D721Med (cell line): Measurements from ENCODE around the gene GNPTG.

Experiments used
- DNase-seq: peaks from one replicate; pipeline ENCODE4 v3.0.0; 2011; ENCODE audit warnings: low spot score; ENCODE audit not compliant: insufficient read length
- FAIRE-seq: peaks from 2 replicates; lab custom pipeline; 2011; peaks lifted over from hg19 to GRCh38; lab: Jason Lieb, UNC
- TF ChIP-seq, protein P1 (sequence below): IDR thresholded peaks from 2 replicates; pipeline ENCODE4 v1.5.1; 2012; ENCODE audit warnings: mild to moderate bottlenecking, control low read depth; ENCODE audit not compliant: insufficient read depth; ENCODE audit errors: missing control alignments

The GNPTG gene

DNA sequence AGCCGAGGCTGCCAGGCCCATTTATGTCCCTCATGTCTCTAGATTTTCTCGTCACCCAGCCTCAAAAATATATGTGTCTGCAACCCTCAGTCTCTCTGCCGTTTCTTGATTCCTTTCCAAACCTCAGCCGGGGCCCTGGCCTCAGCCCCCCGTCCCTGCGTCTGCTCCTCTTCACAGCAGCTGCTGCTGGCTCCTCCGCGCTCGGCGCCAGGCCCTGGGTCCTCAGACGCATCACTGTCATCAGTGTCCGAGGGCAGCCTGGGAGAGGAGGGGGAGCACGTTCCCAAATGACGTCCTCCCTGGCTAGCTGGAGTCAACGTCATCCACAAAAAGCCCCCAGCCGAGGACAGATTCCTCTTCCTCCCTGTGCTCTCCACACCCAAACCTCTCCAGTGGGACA lies 2.4 kb upstream of the GNPTG start:
- TF ChIP-seq, protein P1, sequence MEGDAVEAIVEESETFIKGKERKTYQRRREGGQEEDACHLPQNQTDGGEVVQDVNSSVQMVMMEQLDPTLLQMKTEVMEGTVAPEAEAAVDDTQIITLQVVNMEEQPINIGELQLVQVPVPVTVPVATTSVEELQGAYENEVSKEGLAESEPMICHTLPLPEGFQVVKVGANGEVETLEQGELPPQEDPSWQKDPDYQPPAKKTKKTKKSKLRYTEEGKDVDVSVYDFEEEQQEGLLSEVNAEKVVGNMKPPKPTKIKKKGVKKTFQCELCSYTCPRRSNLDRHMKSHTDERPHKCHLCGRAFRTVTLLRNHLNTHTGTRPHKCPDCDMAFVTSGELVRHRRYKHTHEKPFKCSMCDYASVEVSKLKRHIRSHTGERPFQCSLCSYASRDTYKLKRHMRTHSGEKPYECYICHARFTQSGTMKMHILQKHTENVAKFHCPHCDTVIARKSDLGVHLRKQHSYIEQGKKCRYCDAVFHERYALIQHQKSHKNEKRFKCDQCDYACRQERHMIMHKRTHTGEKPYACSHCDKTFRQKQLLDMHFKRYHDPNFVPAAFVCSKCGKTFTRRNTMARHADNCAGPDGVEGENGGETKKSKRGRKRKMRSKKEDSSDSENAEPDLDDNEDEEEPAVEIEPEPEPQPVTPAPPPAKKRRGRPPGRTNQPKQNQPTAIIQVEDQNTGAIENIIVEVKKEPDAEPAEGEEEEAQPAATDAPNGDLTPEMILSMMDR, result no peak
- no peak for DNase-seq
- FAIRE-seq, result no peak

- no peak for DNase-seq
- TF ChIP-seq, protein P1, result no peak
- no peak for FAIRE-seq
Observed at GRCh38 chr16:1349951-1350350, 1.8 kb upstream of the GNPTG start.

DNA sequence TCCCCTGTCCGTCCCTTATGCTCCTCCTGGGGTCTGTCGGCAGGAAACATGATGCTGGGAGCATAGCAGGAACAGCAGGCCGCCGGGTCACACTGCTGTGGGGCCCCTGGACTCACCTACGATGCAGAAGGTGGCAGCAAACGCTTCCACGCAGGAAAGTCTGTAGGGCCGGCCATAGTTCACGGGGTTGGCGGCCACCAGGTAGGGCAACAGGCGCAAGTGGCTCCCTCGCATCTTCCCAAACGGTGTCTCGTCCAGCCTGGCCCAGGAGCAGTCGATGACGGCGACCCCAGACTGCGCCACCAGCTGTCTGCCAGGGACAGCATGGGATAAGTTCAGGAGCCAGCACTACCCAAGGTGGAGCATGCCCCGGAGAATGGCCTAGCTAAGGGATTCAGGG lies 1.0 kb upstream of the GNPTG start:
- no peak for FAIRE-seq
- TF ChIP-seq, protein P1, result no peak
- DNase-seq, result no peak

DNA sequence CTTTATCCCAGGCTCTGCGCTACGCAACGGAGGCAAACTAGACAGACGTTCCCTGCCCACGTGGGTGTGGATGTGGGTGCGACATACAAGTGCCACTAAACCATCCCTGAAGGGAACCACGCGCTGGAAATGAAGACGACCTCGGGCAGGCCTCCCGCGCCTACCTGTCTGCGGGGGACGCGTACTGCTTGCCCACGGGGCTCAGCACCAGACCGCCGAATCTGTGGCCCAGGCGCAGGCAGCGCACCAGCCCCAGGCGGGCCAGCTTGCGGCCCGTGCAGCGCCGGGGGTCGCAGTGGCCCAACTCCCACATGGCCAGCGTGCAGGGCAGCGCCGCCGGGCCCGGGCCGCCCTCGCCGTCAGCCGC lies 533 bp upstream of the GNPTG start:
- DNase-seq, result no peak
- TF ChIP-seq, protein P1, result no peak
- FAIRE-seq, result no peak

GRCh38 chr16:1354815-1355540 lies 3.2 kb downstream of the GNPTG start:
- FAIRE-seq (no peak), DNase-seq (no peak)
- TF ChIP-seq, protein P1, result no peak

- TF ChIP-seq, protein P1, result no peak
- DNase-seq (no peak), FAIRE-seq (no peak)
Observed at GRCh38 chr16:1355591-1355990, 3.9 kb downstream of the GNPTG start.

- FAIRE-seq (no peak), DNase-seq (no peak)
- TF ChIP-seq, protein P1, result no peak
Observed at GRCh38 chr16:1356061-1356900, 4.5 kb downstream of the GNPTG start.
